HG02840 (cell line): ENCODE results near the gene RAB1A.
"Not testable (repeated sequence)": the region's sequence is repeated elsewhere in the genome, so short reads cannot be mapped to it uniquely, and the experiment has no call there.

Source experiments
- ATAC-seq: cut with Tn5 transposase; IDR thresholded peaks from one replicate; pipeline ENCODE4 v1.9.1; 2021; ENCODE audit warnings: mild to moderate bottlenecking, moderate library complexity, moderate number of reproducible peaks; ENCODE audit not compliant: unreplicated experiment, low FRiP score

The RAB1A gene

GRCh38 chr2:65137197-65137775 is 7.4 kb upstream of the RAB1A start:
- ATAC-seq = no peak

- no peak for ATAC-seq
Measured at GRCh38 chr2:65136253-65136652, 6.3 kb upstream of the RAB1A start.

GRCh38 chr2:65134158-65134557 is 4.3 kb upstream of the RAB1A start:
- ATAC-seq = no peak

- ATAC-seq = no peak
Measured at GRCh38 chr2:65133626-65134025, 3.7 kb upstream of the RAB1A start.

GRCh38 chr2:65132930-65133329 is 3.0 kb upstream of the RAB1A start:
- not testable (repeated sequence) for ATAC-seq

GRCh38 chr2:65130664-65131175 is 814 bp upstream of the RAB1A start:
- ATAC-seq = peak; percentile 24

- ATAC-seq = peak; percentile 1
Measured at GRCh38 chr2:65129286-65129825, 550 bp downstream of the RAB1A start.

GRCh38 chr2:65128297-65129190 is 1.4 kb downstream of the RAB1A start:
- no peak for ATAC-seq

- ATAC-seq = not testable (repeated sequence)
Measured at GRCh38 chr2:65125457-65125856, 4.4 kb downstream of the RAB1A start.

GRCh38 chr2:65122313-65122712 is 7.6 kb downstream of the RAB1A start:
- ATAC-seq = no peak

GRCh38 chr2:65120990-65121693 is 8.8 kb downstream of the RAB1A start:
- ATAC-seq = no peak

GRCh38 chr2:65116645-65117044 is 13.3 kb downstream of the RAB1A start:
- no peak for ATAC-seq

- ATAC-seq = no peak
Measured at GRCh38 chr2:65114921-65115320, 15.0 kb downstream of the RAB1A start.

GRCh38 chr2:65113816-65114215 is 16.1 kb downstream of the RAB1A start:
- ATAC-seq = no peak

- ATAC-seq = no peak
Measured at GRCh38 chr2:65113229-65113628, 16.7 kb downstream of the RAB1A start.

- ATAC-seq = no peak
Measured at GRCh38 chr2:65112633-65113032, 17.3 kb downstream of the RAB1A start.

GRCh38 chr2:65108780-65109179 is 21.1 kb downstream of the RAB1A start:
- no peak for ATAC-seq

- no peak for ATAC-seq
Measured at GRCh38 chr2:65107530-65107929, 22.4 kb downstream of the RAB1A start.

- ATAC-seq = no peak
Measured at GRCh38 chr2:65103013-65103715, 26.7 kb downstream of the RAB1A start.

- ATAC-seq = no peak
Measured at GRCh38 chr2:65101071-65101470, 28.8 kb downstream of the RAB1A start.
